Stimulated activated CD4-positive, alpha-beta T cell treated with anti-CD3 and anti-CD28 coated beads, Interleukin-15, amount 100 ng/mL, for 1 hour (primary cell): ENCODE data around the gene SLC7A10.
"Not testable (repeated sequence)": the region's sequence is repeated elsewhere in the genome, so short reads cannot be mapped to it uniquely, and the experiment has no call there.

Experiments
- DNase-seq, 2 donors: peaks; one replicate each; pipeline ENCODE4 v3.0.0-alpha.2; 2020; ENCODE audit warnings: low read depth in 1 of 2, low spot score in 1 of 2

Gene SLC7A10

DNA sequence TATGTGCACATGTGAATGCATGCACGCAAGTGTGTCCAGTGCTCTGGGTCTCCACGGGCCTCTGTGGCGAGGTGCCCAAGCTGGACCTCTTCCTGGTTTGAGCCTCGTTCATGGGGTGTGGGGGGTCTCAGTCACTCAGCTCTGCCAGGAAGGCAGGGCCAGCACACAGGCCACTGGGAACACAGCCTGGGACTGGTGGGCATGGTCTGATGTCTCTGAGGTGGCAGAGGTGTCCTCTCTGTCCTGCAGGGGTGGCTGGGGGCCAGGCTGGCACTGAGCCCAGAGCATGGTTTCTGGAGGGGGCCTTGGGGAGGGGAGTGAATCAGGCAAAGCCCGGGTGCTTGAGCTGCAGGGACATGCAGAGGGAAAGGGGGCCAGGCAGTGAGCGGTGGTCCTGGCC lies 22.1 kb downstream of the SLC7A10 start:
- DNase-seq = no peak

DNA sequence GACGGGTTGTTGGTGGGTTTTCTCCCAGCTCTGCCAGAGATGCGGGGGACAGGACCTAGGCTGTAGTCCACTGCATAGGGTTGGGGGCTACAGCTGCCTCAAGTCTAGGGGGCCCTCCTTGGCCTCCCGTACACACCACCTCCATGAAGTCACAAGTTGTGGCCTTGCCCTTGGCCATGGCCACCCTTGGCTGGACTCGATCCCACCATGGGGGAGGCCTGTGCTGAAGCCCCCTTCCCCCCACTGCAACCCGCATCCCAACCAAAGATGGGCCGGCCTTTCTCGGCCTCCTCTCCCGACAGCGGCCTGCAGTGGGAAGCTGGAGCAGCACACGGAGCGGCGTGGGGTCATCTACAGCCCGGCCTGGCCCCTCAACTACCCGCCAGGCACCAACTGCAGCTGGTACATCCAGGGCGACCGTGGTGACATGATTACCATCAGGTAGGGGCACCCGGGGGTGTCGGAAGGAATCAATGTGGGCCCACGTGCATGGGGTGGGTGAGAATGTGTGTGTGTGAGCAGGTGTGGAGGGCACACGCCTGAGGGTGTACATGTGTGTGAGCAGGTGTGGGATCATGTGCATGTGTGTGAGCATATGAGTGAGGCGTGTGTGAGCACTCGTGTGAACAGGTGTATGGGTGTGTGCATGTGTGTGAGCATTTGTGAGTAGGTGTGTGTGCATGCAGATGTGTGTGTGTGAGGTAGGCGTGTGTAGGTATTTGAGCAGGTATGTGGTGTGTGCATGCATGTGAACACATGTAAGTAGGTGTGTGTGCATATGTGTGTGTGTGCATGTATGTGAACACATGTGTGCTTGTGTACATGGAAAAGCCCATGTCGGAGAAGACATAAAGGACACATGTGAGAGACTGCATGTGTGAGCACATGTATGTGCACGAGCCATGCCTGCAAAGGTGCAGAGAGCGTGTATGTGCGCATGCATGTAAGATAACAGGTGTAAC lies 22.8 kb downstream of the SLC7A10 start:
- no peak for DNase-seq

DNA sequence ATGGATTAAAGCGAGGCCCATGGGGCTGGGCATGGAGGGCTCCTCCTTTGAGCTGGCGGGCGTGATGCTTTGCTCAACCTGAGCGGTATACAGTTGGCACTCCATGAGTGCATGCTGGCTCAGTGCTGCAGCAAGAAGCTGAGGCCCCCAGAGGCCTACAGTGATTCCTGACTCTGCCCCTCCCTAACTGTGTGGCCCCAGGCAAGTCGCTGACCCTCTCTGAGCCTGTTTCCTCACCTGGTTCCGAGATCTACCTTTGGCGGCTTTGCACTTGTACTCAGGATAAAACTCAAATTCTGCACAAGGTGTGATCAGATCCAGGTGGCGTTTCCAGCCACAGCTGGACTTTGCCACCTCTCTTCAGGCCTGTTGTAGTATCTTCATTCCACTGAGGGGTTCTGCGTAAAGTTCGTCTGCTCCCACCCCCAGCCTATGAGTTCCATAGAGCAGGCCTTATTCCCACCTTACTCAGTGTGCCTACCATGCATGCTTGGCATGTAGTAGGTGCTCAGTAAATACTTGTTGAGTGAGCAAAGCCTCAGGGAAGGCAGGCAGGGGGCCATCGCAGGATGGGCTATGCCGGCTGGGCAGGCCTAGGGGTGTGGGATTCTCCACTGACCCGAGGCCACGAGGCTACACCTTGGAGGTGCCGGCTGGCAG lies 23.6 kb downstream of the SLC7A10 start:
- DNase-seq = no peak

DNA sequence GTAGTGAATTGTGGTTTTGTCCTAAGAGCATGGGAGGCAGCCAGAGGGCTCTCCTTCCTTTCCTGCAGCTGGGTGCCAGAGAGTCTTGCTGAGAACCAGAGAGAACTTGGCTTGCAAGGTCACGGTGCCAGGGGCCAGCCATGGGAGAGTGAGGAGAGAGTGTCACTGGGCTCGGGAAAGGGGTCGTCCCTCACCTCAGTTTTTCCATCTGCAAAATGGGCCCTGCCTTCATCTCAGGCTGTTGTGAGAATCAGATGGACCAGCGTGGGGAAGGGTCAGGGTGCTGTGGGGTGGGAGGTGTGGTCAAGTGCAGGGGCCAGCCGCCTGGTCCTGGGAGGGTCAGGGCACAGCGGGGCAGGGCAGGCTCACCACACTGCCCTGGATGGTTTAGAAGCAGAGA lies 24.2 kb downstream of the SLC7A10 start:
- DNase-seq = no peak

DNA sequence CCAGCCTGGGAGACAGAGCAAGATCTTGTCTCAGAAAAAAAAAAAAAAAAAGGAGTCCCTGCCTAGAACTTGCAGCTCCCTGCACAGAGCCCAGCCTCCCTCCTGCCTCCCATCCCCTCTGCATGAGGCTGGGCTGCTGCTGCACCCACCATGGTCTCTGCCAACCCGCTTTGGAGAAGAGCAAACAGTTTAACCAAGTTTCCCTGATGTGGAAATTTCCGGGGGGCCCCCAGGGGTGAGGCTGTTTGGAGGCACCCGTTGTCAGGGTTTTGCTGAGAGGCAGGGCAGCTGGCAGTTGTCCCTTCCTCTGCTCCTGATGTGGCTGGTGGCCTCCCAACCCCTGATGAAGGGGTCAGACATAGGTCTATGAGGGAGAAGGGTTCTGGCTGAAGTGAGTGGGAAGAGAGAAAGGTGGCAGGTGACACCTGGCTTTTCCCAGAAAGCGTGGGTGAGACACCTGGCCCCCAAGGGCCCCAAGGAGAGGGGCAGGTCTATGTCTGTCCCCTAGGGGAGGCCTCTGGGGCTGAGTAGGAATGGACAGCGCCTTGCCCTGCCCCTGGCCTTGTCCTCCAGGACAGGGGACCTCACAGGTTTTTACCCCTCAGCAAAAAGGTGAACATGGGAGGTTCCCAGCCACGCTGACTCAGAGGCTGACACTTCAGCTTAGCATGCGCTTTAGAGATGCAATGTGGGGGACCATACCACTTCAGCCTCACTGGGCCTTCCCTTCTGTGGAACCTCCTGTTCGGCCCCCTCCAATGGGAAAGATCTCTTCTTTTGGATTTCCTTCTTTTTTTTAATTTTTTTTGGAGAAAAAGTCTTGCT lies 26.0 kb downstream of the SLC7A10 start:
- DNase-seq = no peak

DNA sequence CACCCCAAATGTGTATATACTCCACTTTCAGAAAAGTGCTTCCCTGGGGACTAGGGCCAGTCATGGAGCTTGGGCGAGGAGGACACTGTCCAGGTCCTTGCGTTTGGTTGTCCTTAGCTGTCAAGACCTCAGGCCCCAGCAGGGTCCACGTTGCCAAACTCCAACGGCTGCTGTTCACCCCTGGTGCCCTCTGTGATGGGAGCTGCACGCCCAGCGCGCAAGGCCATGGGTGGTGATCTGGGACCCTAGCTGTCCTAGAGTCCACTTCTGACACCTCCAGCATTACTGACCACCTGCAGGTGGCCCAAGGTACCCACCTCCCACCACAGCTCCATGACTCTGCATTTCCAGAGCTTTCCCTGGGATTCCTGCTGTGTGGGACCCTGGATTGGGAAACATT lies 27.5 kb downstream of the SLC7A10 start:
- no peak for DNase-seq

DNA sequence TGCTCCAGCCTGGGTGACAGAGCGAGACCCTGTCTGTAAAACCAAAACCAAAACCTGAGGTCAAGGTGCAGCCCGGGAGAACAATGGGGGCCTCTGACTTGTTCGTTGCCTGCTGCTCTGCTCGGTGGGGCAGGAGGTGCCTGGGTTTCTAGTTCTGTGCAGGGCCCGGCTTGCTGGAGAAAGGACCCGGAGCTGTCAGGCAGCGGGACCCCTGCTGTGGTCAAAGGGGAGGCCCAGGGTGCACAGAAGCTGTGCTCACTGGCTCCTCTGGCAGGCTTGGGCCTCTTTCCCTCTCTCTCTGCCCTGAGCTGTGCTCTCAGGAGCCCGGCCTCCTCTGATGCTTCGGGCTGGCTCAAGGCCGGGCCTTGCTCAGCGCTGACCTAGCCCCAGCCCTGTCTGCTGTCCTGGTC lies 28.1 kb downstream of the SLC7A10 start:
- DNase-seq = no peak

DNA sequence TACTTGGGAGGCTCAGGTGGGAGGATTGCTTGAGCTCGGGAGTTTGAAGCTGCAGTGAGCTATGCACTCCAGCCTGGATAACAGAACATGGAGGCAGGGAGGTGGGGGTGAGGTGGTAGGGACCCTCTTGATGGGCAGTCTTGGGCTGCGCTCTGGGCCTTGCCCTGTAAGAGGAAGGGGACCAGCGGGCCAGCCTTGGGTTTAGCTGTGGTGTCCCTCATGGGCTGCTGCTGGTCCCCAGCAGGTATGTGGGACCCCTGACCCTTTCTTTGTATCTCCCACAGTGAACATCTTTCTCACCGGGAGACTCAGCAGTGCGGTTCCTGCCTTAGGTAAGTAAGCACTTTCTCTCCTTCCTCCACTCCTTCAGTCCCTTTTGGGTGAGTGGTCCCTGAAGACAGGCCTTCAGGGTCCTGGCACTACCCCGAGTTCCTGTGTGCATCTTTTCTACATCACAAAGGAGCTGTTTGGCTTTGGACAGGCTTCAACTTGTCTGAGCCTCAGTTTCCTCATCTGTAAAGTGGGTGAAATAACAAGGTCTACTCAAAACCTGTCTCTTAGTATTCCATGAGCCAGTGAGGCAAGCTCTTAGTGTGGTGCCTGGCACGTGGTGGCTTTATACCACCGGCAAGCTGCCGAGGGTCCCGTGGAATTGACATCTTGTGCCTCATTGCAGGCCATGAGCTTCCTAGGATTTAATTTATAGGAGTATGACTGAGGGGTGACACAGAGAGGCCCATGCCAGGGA lies 29.0 kb downstream of the SLC7A10 start:
- DNase-seq = no peak

DNA sequence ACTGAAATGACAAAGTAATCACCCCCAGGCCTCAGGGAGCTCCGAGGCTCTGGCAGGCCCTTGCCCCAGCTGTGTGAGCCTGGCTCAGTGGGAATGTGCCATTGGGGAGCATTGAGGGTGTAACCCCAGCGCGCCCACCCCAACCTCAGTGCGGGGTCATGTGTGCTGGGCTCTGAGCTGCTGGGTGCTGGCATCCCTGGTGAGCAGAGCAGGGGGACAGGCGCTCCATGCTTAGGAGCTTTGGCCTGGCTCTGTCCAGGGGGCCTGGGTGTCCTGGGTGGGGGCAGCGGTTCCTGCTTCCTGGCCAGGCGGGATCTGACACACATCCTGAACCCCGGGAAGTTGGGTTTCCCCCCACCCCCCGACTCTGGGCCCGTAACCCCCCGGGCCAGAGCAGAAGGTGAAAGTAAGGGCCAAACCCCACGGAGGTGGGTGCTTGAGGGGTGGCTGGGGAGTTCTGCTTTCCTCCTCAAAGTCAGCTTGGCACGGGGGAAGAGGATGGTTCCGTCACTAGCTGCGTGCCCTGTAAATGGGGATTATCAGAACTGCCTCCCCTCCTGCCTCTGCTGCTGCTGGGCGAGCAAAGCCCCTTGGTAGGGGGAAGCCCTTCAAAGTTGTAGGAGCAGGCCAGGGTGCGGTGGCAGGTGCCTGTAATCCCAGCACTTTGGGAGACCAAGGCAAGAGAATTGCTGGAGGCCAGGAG lies 29.9 kb downstream of the SLC7A10 start:
- no peak for DNase-seq

DNA sequence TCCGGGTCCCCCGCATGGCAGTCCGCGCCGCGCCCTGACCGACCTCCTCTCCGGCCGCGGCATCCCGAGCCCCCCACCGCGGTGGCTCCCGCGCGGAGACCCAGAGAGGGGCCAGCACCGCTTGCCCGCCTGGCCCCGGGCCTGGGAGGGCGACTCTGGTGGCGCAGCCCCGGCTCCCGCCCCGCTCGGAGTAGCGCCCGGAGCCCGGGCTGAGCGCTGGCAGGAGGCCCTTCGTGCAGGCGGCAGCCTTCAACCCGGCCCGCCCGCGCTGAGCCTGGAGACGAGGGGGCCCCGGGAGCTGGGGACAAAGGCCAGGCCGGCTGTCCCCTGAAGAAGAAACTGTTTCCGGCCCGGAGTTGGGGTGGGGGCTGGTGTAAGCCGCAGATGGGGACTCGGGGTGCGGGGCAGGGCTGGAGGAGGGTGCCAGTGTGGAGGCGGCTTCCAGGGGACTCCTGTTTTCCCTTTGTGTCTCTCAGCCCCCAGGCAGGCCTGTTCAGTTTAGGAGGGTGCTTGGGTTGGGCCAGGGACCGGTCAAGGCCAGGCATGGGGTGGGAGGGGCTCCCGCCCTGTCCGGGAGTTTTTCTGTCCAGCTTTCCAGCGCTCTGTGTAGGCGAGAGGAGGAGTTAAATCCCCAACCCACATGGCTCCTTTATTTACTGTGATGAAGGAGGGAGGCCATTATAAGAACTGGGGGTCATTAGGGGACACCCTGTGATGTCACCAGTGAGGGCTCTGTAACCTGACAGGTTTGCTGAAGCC lies 30.6 kb downstream of the SLC7A10 start:
- DNase-seq = no peak

DNA sequence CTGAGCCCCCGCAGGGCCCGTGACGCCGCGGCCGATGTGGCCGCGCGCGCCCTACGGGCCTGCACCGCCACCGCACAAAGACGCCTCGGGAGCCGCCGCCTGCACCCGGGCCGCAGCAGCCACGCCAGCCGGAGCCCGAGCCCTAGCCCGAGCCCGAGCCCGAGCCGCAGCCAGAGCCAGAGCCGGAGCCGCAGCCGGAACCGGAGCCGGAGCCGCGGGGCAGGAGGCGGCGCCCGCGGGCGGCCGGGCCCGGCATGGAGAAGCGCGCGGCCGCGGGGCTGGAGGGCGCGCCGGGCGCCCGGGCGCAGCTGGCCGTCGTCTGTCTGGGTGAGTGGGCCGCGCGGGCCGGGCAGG lies 31.1 kb downstream of the SLC7A10 start:
- no peak for DNase-seq

DNA sequence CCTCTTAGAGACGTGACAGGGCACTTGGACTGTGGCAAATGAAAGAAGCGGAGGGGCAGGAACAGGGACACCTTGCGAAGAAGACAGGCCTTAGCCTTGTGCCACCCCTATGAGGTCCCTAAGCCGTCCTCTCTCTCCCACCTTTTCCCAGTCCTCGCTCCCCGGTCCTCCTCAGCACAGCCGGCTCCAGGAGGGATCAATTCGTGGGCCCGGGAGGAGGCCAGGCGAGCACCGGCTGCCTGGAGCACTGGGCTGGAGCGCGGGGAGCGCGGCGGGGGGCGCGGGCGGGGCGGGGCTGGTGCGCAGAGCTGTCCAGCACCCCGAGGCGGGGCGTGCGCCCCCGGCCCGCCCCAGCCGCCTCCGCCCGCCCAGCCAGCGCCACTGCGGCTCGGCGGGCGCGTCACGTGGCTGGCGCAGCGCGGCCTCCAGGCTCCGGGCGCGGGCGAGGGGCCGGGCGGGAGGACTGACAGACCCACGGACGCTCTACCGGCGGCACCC lies 31.7 kb downstream of the SLC7A10 start, which contains the start of gene LRP3:
Gene LRP3, plus strand, starts transcription at position 466 of the 498 bp plus-strand sequence. CDS start 456 bp downstream, outside the sequence.
- no peak for DNase-seq

DNA sequence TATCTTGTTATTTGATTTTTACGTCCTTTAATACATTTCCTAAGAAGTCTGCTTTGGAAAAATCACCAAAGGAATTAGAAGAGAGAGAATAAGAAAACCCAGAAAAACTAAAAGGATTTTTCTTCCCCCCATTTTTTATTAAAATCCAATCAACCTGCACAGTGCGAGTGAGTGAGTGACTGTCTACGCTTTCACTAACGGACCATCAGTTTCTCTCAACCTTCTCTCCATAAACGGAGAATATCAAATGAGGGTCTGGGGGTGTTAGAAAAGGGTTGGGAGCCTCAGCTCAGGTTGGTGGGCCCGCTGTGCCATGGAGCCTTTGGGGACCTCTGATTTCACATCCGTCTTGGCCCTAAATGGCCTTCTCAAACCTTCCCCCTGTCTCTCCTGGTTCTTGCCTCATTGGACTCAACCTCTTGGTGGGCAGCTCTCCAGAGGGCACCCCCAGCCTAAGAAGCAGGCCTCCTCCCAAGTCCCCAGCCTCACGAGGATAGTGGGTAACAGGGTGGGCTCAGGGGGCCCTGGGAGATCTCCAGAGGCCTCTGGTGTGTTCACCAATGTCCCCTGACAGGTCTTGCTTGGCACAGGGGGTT lies 32.3 kb downstream of the SLC7A10 start:
- no peak for DNase-seq

DNA sequence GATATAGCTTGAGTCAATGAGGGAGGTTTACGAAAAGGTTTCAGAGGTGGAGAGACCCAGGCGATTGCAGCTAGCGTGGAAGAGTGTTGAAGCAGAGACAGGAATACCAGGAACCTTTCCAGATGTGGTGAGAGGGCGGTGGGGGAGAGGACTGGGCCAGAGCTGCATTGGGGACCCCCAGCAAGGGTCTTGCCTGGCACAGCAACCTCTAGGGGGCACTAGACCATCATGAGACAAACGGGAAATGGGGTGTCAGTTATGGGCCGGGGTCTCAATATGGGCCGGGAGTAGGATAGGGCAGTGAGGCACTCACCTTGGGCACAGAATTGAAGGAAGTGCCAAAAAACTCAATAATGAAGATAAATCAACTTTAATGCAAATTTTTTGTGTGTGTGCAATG lies 33.6 kb downstream of the SLC7A10 start:
- no peak for DNase-seq

DNA sequence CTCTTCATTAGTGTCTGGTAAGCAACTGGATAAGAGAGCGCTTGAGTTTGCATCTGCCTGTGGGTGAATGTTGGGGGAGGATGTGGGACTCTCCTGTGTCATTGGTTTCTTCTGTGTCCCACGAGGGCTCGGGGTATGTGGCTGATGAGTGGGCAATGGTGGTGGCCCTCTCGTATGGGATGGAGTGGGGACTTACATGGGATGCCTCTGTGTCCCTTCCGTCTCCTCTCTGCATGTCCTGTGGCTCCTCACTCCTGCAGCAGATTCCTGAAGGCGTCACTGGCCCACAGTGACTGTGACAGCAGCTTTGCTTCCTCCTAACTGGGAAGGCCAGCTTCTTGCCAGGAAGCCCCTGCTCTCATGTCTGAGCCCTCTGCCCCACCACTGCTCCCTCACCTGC lies 34.1 kb downstream of the SLC7A10 start:
- DNase-seq = no peak

DNA sequence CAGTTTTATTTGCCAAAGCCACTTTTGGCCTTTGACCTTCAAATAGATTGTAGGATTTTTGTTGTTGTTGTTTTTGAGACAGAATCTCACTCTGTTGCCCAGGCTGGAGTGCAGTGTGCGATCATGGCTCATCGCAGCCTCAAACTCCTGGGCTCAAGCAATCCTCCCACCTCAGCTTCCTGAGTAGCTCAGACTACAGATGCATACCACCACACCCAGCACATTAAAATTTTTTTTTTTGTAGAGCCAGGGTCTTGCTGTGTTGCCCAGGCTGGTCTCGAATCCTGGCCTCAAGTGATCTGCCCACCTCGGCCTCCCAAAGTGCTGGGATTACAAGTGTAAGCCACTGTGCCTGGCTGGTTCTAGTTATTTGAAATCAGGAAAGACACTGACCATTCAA lies 34.6 kb downstream of the SLC7A10 start:
- DNase-seq = not testable (repeated sequence)

DNA sequence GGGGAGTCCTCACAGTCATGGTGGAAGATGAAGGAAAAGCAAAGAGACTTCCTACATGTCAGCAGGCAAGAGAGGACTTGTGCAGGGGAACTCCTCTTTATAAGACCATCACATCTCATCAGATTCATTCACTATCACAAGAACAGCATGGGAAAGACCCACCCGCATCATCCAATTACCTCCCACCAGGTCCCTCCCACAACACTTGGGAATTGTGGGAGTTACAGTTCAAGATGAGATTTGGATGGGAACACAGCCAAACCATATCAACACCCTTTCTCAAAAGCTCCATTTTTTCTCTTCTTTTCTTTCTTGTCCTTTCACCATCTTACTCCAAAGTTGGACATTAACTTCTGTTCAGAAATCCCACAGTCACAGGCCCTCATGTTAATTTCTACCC lies 36.2 kb downstream of the SLC7A10 start:
- no peak for DNase-seq

DNA sequence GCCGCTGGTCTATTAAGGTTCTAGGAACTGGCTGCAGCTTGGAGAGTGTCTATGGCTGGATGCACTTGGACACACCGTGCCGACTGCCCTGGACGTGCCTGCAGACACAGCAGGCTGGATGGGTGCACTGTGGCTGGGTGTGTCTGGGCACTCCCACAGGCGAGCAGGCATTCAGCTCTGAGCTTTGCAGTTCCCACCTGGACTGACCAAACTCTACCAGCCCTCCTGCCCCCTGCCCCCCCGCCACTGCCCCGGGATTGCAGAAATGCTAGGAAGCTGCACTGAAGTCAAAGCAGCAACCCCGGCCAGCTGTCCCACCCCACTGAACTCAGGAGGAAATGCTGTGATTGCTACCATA lies 38.5 kb downstream of the SLC7A10 start:
- no peak for DNase-seq
